ENCODE results near the gene ASRGL1. TPM values are rescaled to one million over a fixed set of nuclear protein-coding genes. Genes with fewer than 3 reads are reported as not detected.

ASRGL1 gene
- total and polyA plus RNA-seq, 7 donors: 2.2 to 15.0 (median 5.1) TPM

DNA sequence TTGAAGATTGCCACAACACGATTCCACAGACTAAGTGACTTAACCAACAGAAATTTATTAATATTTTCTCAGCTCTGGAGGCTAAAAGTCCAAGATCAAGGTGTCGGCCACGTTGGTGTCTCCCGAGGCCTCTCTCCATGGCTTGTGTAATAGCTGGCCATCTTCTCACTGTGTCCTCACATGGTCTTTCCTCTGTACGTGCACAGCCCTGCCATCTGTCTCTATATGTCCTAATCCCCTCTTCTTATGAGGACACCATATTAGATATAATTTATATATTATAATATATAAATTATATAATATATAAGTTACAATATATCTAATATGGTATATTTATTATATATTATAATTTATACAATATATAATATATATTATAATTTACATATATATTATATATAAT is 56.5 kb downstream of the ASRGL1 start:
- no peak overlapping the region for H3K27ac ChIP-seq
- TF ChIP-seq, protein P1, sequence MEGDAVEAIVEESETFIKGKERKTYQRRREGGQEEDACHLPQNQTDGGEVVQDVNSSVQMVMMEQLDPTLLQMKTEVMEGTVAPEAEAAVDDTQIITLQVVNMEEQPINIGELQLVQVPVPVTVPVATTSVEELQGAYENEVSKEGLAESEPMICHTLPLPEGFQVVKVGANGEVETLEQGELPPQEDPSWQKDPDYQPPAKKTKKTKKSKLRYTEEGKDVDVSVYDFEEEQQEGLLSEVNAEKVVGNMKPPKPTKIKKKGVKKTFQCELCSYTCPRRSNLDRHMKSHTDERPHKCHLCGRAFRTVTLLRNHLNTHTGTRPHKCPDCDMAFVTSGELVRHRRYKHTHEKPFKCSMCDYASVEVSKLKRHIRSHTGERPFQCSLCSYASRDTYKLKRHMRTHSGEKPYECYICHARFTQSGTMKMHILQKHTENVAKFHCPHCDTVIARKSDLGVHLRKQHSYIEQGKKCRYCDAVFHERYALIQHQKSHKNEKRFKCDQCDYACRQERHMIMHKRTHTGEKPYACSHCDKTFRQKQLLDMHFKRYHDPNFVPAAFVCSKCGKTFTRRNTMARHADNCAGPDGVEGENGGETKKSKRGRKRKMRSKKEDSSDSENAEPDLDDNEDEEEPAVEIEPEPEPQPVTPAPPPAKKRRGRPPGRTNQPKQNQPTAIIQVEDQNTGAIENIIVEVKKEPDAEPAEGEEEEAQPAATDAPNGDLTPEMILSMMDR (IDR thresholded peaks at IDR 0.05): no peak
- H3K9me3 ChIP-seq: no peaks in the 10 kb centered on the region
- no peak overlapping the region for H3K4me3 ChIP-seq
- ATAC-seq (no peak), DNase-seq (no peak)
- peaks cover 0 to 12% of the 10 kb centered on the region in 2 donors for H3K36me3 ChIP-seq (ENCODE audit: insufficient read depth in 1 of 2, low read depth in 1 of 2)
- WGBS, 3 donors: 43 to 71% (median 54%) methylated on average over 5 of the region's 5 CpGs
- intact Hi-C loops (cut with DNase I): loop anchor here in 1 of 2 donors (10.0 kb wide), 2 partner anchors 301 to 471 kb away; no protein-coding TSS in a partner anchor
- H3K27me3 ChIP-seq (ENCODE audit: insufficient read depth in 3 of 3, low read length in 2 of 3): no peaks in the 10 kb centered on the region
- H3K4me1 ChIP-seq: peaks cover 11% of the 10 kb centered on the region

DNA sequence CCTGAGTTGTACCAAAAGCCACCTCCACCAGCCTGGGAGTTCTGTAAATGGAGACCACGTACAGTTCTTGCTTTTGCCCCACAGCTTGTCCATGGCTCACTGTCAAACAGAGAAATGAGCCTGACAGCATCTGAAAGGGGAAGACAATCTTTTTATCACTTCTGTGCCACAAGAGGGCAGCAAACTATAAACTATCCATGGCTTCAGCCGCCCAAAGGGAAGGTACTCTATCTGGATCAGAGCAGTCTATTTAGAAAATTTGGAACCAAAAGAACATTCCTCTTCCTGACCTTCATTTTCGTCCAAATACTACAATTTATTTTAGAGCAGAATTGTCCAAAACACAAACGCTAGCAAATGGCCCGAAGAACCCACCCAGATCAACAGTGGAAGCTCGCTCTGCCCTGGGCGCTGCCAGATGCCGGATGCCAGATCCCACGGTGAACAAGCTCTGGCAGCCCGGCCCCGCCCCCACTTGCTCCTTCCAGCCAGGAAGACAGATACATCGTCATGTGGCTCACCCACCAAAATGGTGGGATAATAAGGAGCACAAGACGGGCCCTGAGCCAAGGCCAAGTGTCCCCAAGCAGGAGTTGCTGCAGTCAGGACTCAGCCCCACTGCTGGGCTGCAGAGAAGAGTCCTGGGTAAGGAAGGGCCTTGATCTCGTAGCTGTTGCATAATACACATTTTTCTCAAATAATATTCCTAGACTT is 57.7 kb downstream of the ASRGL1 start:
- Histone ChIP-seq H3K27ac (peak overlapping the region; percentile 7), H3K9me3 (no peaks in the 10 kb centered on the region), H3K4me1 (peaks cover 22% of the 10 kb centered on the region), H3K4me3 (peak overlapping the region; percentile 50), H3K27me3 (ENCODE audit: insufficient read depth in 3 of 3, low read length in 2 of 3) (no peaks in the 10 kb centered on the region), H3K36me3 (ENCODE audit: insufficient read depth in 1 of 2, low read depth in 1 of 2) (peaks cover 0 to 12% of the 10 kb centered on the region in 2 donors)
- TF ChIP-seq, protein P1 (IDR thresholded peaks at IDR 0.05): peak; percentile 70
- intact Hi-C loops (cut with DNase I): loop anchor here (5.0 to 10.0 kb wide), 4 partner anchors 147 to 470 kb away; no protein-coding TSS in a partner anchor
- peak; percentile 85 to 94 (median 86) for ATAC-seq
- 4 to 11% (median 5%) methylated on average over 14 of the region's 14 CpGs for WGBS, 3 donors
- DNase-seq: peak; percentile 76 to 84

DNA sequence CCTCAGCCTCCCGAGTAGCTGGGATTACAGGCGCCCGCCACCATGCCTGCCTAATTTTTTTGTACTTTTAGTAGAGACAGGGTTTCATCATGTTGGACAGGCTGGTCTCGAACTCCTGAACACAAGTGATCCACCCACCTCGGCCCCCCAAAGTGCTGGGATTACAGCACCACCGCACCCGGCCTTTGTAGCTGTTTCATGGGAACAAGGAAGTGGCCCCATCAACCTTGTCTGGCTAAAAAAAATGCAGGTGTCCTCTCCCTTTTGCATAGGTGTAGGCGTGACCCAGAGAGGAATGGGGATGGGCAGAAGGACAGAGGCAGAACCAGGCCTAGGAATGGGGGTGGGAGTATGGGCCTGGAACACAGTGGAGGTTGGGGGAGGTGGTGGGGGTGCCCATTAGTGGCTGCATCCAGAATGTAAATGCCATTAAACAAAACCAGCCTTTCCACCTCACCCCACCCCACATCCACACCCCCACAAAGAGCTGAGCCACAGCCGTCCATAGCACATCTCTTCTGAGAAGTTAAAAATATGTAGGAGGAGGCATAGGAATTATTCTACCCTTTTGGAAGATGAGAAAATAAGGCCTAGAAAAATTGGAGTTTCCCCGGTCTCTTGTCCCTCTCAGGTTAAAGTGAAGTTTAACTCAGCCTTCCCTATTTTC is 58.8 kb downstream of the ASRGL1 start:
- no peak overlapping the region for H3K4me3 ChIP-seq
- H3K4me1 ChIP-seq: peaks cover 32% of the 10 kb centered on the region
- no peak for ATAC-seq
- no peak for DNase-seq
- no peak overlapping the region for H3K27ac ChIP-seq
- intact Hi-C loops (cut with DNase I): loop anchor here (5.0 to 10.0 kb wide), 4 partner anchors 146 to 469 kb away; no protein-coding TSS in a partner anchor
- no peaks in the 10 kb centered on the region for H3K27me3 ChIP-seq (ENCODE audit: insufficient read depth in 3 of 3, low read length in 2 of 3)
- no peaks in the 10 kb centered on the region for H3K9me3 ChIP-seq
- WGBS, 3 donors: 92 to 93% (median 93%) methylated on average over 10 of the region's 10 CpGs
- H3K36me3 ChIP-seq (ENCODE audit: insufficient read depth in 1 of 2, low read depth in 1 of 2): peaks cover 0 to 12% of the 10 kb centered on the region in 2 donors
- TF ChIP-seq, protein P1 (IDR thresholded peaks at IDR 0.05): no peak

DNA sequence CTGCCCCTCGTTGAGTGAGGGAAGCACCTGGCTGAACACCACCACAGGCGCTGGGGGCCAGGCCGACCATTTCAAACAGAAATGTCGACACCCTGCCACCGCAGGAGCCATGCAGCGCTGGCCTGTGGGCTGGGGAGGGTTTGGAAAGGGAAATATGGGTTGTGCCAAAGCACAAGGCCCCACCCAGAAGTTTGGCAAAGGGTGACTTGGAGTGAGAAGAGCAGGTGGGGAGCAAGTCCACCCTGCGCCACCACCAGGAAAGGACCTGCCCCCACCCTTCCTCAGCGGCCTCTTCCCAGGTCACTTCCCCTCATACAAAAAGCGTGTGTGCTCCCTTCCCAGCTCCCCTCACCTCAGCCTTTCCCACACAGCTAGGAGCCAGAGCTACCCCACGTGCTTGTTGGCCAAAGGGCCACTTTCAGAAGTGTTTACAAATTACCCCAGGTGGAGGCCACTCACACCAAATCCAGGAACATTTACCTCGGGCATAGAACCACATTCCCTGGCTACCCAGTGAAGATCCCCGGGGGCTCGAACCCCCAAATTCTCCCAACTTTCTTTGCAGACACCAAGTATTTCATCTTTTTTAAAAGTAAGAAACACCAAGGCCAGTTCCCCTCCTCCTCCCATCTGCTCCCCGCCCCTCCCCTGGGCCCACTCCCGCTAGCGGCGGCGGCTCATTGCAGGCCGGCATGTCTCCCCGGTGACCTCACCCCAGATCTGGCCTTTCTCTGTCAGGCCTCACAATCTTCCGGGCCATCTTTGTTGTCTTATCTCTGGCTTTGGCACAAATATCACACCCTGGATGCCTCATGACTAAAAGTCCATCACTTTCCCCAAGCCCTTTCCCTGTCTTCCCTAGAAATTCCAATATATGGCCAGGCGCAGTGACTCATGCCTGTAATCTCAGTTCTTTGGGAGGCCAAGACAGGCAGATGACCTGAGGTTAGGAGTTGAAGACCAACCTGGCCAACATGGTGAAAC is 61.1 kb downstream of the ASRGL1 start:
- DNase-seq: peak; percentile 67 to 75
- intact Hi-C loops (cut with DNase I): loop anchor here (5.0 to 10.0 kb wide), 4 partner anchors 144 to 466 kb away; no protein-coding TSS in a partner anchor
- no peaks in the 10 kb centered on the region for H3K27me3 ChIP-seq (ENCODE audit: insufficient read depth in 3 of 3, low read length in 2 of 3)
- H3K9me3 ChIP-seq: no peaks in the 10 kb centered on the region
- 44 to 54% (median 44%) methylated on average over 22 of the region's 22 CpGs for WGBS, 3 donors
- no peak overlapping the region for H3K4me3 ChIP-seq
- H3K36me3 ChIP-seq (ENCODE audit: insufficient read depth in 1 of 2, low read depth in 1 of 2): no peaks in the 10 kb centered on the region
- peak overlapping the region; percentile 30 for H3K27ac ChIP-seq
- peaks cover 35% of the 10 kb centered on the region for H3K4me1 ChIP-seq
- peak in 1 of 4 donors; percentile 18 for ATAC-seq
- TF ChIP-seq, protein P1 (IDR thresholded peaks at IDR 0.05): no peak

Measured in psoas muscle (tissue), 8 donors.